HepG2 (cell line): ENCODE results near the gene VAC14. TPM values are rescaled to one million over a fixed set of nuclear protein-coding genes. Genes with fewer than 3 reads are reported as not detected.

ENCODE experiments used
- ERF ChIP-seq: IDR thresholded peaks from 2 replicates; pipeline ENCODE4 v1.6.1; 2018; ENCODE audit warnings: missing biosample characterization, missing genetic modification reagents
- HES4 ChIP-seq: sonication (generic); formaldehyde crosslinking; IDR thresholded peaks from 2 replicates; pipeline ENCODE4 v1.9.0; 2021; ENCODE audit warnings: mild to moderate bottlenecking, missing genetic modification reagents, borderline replicate concordance
- HOXA9 ChIP-seq: sonication (generic); formaldehyde crosslinking; IDR thresholded peaks from 2 replicates; pipeline ENCODE4 v1.8.1; 2022; ENCODE audit warnings: missing genetic modification reagents, mild to moderate bottlenecking, moderate library complexity, borderline replicate concordance
- JDP2 ChIP-seq: sonication (generic); formaldehyde crosslinking; IDR thresholded peaks from 2 replicates; pipeline ENCODE4 v1.8.1; 2022; ENCODE audit warnings: missing genetic modification reagents, borderline replicate concordance
- KDM3A ChIP-seq: IDR thresholded peaks from 2 replicates; pipeline ENCODE4 v1.6.1; 2018; ENCODE audit warnings: low read depth, missing compliant biosample characterization
- MBNL3 ChIP-seq: fragments of 250-450 bp; sonication (Bioruptor Pico); conservative IDR thresholded peaks from 2 replicates; pipeline ENCODE4 v1.8.0; 2022; ENCODE audit warnings: mild to moderate bottlenecking, inconsistent platforms
- XBP1 ChIP-seq: sonication (generic); formaldehyde crosslinking; IDR thresholded peaks from 2 replicates; pipeline ENCODE4 v1.5.0; 2020; ENCODE audit warnings: missing genetic modification reagents
- YY1 ChIP-seq: IDR thresholded peaks from 2 replicates; pipeline ENCODE4 v1.6.1; 2011; ENCODE audit warnings: low read length, low read depth, moderate library complexity, mild to moderate bottlenecking; ENCODE audit not compliant: insufficient read depth, insufficient replicate concordance
- ZNF121 ChIP-seq: sonication (generic); formaldehyde crosslinking; IDR thresholded peaks from 2 replicates; pipeline ENCODE4 v1.5.0; 2020; ENCODE audit warnings: mild to moderate bottlenecking, missing genetic modification reagents
- ZNF224 ChIP-seq: sonication (generic); formaldehyde crosslinking; IDR thresholded peaks from 2 replicates; pipeline ENCODE4 v1.5.0; 2020; ENCODE audit warnings: mild to moderate bottlenecking, missing genetic modification reagents
- ZNF234 ChIP-seq: sonication (generic); formaldehyde crosslinking; conservative IDR thresholded peaks from 2 replicates; pipeline ENCODE4 v1.5.1; 2020; ENCODE audit warnings: mild to moderate bottlenecking, missing genetic modification reagents
- ZNF253 ChIP-seq: sonication (generic); formaldehyde crosslinking; IDR thresholded peaks from 2 replicates; pipeline ENCODE4 v1.8.0; 2022; ENCODE audit warnings: mild to moderate bottlenecking, missing genetic modification reagents, borderline replicate concordance
- ZNF292 ChIP-seq: sonication (generic); formaldehyde crosslinking; IDR thresholded peaks from 2 replicates; pipeline ENCODE4 v1.8.1; 2022; ENCODE audit warnings: mild to moderate bottlenecking, low read depth, missing genetic modification reagents, borderline replicate concordance
- ZNF569 ChIP-seq: sonication (generic); formaldehyde crosslinking; IDR thresholded peaks from 2 replicates; pipeline ENCODE4 v1.5.0; 2020; ENCODE audit warnings: mild to moderate bottlenecking, missing genetic modification reagents, moderate library complexity, borderline replicate concordance
- polyA plus RNA-seq, 8 experiments: library from polyadenylated mRNA; depleted of rRNA in 3 of 8; stranded (reverse) in 7 of 8; unstranded in 1 of 8; fragments of >200 nt; fragmentation: Illumina TruSeq in 4 of 8; extraction: Trizol in 4 of 8; gene quantifications; 2 replicates each; pipeline versions ENCODE4 v1.2.1 to v1.2.3, GENCODE V29; 2011 to 2016; ENCODE audit warnings: low read depth in 4 of 8, missing spikeins in 1 of 8, mixed read lengths in 1 of 8; ENCODE audit not compliant: insufficient read depth in 1 of 8
- total RNA-seq, 5 experiments: library from RNA; depleted of rRNA; stranded (reverse); fragments of >200 nt; fragmentation: Illumina TruSeq; extraction: Trizol; gene quantifications; 2 replicates each; pipeline ENCODE4 v1.2.3, GENCODE V29; 2016; ENCODE audit warnings: low read depth in 1 of 5
- TF ChIP-seq, protein P1 (sequence below): conservative IDR thresholded peaks from 2 replicates; pipeline ENCODE4 v1.6.1; 2018; ENCODE audit warnings: missing genetic modification reagents
- TF ChIP-seq, protein P2 (sequence below): IDR thresholded peaks from 2 replicates; pipeline ENCODE4 v1.6.1; 2016; ENCODE audit warnings: low read depth
- TF ChIP-seq, protein P3 (sequence below): sonication (generic); IDR thresholded peaks from 2 replicates; pipeline ENCODE4 v1.6.1; 2016; ENCODE audit warnings: low read depth, borderline replicate concordance
- TF ChIP-seq, protein P4 (sequence below): sonication (generic); formaldehyde crosslinking; IDR thresholded peaks from 2 replicates; pipeline ENCODE4 v1.4.0; 2020; ENCODE audit warnings: mild to moderate bottlenecking, missing genetic modification reagents
- TF ChIP-seq, protein P5 (sequence below): sonication (generic); formaldehyde crosslinking; IDR thresholded peaks from 2 replicates; pipeline ENCODE4 v1.4.0; 2020; ENCODE audit warnings: mild to moderate bottlenecking, missing genetic modification reagents
- TF ChIP-seq, protein P6 (sequence below): sonication (generic); formaldehyde crosslinking; IDR thresholded peaks from 2 replicates; pipeline ENCODE4 v1.4.0; 2020; ENCODE audit warnings: missing genetic modification reagents
- TF ChIP-seq, protein P7 (sequence below): sonication (generic); formaldehyde crosslinking; IDR thresholded peaks from 2 replicates; pipeline ENCODE4 v1.4.0; 2020; ENCODE audit warnings: mild to moderate bottlenecking, low read depth, missing genetic modification reagents

Gene VAC14
- total and polyA plus RNA-seq, 2 of the 13 experiments (the other 11 are each of a cell fraction or from before 2014, with no cell fraction given): 23.5 to 24.6 TPM

DNA sequence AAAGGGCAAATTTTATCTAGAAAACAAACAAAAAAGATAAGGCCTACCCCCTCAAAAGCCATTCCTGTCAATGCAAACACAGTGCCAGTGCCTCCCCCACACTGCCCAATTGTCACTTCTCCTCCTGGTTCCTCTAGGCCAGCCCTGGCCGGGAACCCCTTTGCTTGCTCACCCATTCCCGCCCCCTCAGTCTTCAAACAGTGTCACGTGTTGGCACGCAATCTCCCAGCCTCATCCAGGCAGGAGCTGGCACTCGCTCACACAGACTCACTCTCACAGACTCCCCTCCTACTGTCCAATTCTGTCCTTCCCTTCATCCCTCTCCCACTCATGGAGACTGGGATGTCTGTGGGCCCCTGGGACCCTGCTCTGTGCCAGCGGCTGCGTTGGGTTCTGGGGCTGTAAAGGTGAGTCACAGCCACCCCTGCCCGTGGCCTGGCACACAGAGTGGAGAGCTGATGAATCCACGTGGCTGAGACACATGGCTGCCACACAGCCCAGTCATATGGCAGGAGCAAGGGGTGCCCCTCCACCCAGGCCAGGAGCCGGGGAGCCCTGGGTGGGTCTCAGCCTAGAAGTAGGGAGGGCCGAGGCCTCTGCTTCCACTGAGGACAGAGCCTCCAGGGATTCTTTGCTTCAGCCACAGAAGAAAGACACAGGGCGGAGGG lies 54.8 kb downstream of the VAC14 start (continued):
- TF ChIP-seq, protein P1, sequence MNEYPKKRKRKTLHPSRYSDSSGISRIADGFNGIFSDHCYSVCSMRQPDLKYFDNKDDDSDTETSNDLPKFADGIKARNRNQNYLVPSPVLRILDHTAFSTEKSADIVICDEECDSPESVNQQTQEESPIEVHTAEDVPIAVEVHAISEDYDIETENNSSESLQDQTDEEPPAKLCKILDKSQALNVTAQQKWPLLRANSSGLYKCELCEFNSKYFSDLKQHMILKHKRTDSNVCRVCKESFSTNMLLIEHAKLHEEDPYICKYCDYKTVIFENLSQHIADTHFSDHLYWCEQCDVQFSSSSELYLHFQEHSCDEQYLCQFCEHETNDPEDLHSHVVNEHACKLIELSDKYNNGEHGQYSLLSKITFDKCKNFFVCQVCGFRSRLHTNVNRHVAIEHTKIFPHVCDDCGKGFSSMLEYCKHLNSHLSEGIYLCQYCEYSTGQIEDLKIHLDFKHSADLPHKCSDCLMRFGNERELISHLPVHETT (CRISPR knock-in tag): no peak
- TF ChIP-seq, protein P2, sequence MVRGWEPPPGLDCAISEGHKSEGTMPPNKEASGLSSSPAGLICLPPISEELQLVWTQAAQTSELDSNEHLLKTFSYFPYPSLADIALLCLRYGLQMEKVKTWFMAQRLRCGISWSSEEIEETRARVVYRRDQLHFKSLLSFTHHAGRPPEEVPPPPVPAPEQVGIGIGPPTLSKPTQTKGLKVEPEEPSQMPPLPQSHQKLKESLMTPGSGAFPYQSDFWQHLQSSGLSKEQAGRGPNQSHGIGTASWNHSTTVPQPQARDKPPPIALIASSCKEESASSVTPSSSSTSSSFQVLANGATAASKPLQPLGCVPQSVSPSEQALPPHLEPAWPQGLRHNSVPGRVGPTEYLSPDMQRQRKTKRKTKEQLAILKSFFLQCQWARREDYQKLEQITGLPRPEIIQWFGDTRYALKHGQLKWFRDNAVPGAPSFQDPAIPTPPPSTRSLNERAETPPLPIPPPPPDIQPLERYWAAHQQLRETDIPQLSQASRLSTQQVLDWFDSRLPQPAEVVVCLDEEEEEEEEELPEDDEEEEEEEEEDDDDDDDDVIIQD (CRISPR knock-in tag): no peak
- TF ChIP-seq, protein P3, sequence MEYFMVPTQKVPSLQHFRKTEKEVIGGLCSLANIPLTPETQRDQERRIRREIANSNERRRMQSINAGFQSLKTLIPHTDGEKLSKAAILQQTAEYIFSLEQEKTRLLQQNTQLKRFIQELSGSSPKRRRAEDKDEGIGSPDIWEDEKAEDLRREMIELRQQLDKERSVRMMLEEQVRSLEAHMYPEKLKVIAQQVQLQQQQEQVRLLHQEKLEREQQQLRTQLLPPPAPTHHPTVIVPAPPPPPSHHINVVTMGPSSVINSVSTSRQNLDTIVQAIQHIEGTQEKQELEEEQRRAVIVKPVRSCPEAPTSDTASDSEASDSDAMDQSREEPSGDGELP: no peak
- TF ChIP-seq ZNF121 (CRISPR knock-in tag) (no peak), ZNF224 (CRISPR knock-in tag) (no peak), KDM3A (CRISPR knock-in tag) (no peak; the same call in 1 of the 2 replicates), ZNF292 (CRISPR knock-in tag) (no peak), ZNF234 (CRISPR knock-in tag) (0 out of 2 replicates have a peak, but pooled peaks have one; percentile 6), HOXA9 (CRISPR knock-in tag) (no peak), HES4 (CRISPR knock-in tag) (0 out of 2 replicates have a peak, but pooled peaks have one; percentile 61), XBP1 (CRISPR knock-in tag) (no peak; the same call in 1 of the 2 replicates), JDP2 (CRISPR knock-in tag) (no peak; the same call in 1 of the 2 replicates), ERF (no peak), ZNF253 (0 out of 2 replicates have a peak, but pooled peaks have one; percentile 43), YY1 (no peak), MBNL3 (CRISPR knock-in tag) (no peak), ZNF569 (CRISPR knock-in tag) (no peak)
- TF ChIP-seq, protein P4, sequence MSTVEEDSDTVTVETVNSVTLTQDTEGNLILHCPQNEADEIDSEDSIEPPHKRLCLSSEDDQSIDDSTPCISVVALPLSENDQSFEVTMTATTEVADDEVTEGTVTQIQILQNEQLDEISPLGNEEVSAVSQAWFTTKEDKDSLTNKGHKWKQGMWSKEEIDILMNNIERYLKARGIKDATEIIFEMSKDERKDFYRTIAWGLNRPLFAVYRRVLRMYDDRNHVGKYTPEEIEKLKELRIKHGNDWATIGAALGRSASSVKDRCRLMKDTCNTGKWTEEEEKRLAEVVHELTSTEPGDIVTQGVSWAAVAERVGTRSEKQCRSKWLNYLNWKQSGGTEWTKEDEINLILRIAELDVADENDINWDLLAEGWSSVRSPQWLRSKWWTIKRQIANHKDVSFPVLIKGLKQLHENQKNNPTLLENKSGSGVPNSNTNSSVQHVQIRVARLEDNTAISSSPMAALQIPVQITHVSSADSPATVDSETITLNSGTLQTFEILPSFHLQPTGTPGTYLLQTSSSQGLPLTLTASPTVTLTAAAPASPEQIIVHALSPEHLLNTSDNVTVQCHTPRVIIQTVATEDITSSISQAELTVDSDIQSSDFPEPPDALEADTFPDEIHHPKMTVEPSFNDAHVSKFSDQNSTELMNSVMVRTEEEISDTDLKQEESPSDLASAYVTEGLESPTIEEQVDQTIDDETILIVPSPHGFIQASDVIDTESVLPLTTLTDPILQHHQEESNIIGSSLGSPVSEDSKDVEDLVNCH (CRISPR knock-in tag): peak; percentile 90; the same call in 1 of the 2 replicates
- TF ChIP-seq, protein P5, sequence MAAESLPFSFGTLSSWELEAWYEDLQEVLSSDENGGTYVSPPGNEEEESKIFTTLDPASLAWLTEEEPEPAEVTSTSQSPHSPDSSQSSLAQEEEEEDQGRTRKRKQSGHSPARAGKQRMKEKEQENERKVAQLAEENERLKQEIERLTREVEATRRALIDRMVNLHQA (CRISPR knock-in tag): no peak
- TF ChIP-seq, protein P6, sequence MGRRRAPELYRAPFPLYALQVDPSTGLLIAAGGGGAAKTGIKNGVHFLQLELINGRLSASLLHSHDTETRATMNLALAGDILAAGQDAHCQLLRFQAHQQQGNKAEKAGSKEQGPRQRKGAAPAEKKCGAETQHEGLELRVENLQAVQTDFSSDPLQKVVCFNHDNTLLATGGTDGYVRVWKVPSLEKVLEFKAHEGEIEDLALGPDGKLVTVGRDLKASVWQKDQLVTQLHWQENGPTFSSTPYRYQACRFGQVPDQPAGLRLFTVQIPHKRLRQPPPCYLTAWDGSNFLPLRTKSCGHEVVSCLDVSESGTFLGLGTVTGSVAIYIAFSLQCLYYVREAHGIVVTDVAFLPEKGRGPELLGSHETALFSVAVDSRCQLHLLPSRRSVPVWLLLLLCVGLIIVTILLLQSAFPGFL (CRISPR knock-in tag): no peak
- TF ChIP-seq, protein P7, sequence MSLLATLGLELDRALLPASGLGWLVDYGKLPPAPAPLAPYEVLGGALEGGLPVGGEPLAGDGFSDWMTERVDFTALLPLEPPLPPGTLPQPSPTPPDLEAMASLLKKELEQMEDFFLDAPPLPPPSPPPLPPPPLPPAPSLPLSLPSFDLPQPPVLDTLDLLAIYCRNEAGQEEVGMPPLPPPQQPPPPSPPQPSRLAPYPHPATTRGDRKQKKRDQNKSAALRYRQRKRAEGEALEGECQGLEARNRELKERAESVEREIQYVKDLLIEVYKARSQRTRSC: peak; percentile 89; the same call in 1 of the 2 replicates
